ENCODE measurements around the gene AGPAT1. TPM values are rescaled to one million over a fixed set of nuclear protein-coding genes. Genes with fewer than 3 reads are reported as not detected.

Gene AGPAT1
- total RNA-seq, 5 donors from 2014 or later (not counting 1 experiment from before 2014, with no cell fraction given) = 23.5 to 34.6 (median 31.0) TPM

GRCh38 chr6:32202186-32202585 is 26.3 kb upstream of the AGPAT1 start:
- peaks cover 0 to 3% of the 10 kb centered on the region in 2 experiments for H3K4me1 ChIP-seq (ENCODE audit: control insufficient read depth in 1 of 2, extremely low read depth in 1 of 2, insufficient read depth in 2 of 2, low read length in 2 of 2)
- ChIA-PET POLR2A (no interaction called here), CTCF (no interaction called here)
- H3K27me3 Mint-ChIP-seq = peaks cover 0 to 2% of the 10 kb centered on the region in 2 donors
- ATAC-seq (replicated peaks in 1 of 4) (no peak), DNase-seq (no peak)
- no peak overlapping the region for H3K27ac Mint-ChIP-seq
- H3K36me3 ChIP-seq (ENCODE audit: control insufficient read depth in 2 of 2, extremely low read depth in 1 of 2, insufficient read depth in 1 of 2, low read length in 1 of 2) = no peaks in the 10 kb centered on the region
- peaks cover 0 to 31% of the 10 kb centered on the region in 2 experiments for H3K27me3 ChIP-seq (replicated peaks in 1 of 2; ENCODE audit: control insufficient read depth in 2 of 2, extremely low read depth in 1 of 2, insufficient read depth in 2 of 2, low read length in 1 of 2)
- no peak overlapping the region for H3K4me3 ChIP-seq (ENCODE audit: control insufficient read depth in 1 of 2, extremely low read depth in 1 of 2, low read length in 1 of 2)
- WGBS (ENCODE audit: insufficient coverage) = 59% methylated on average over 6 of the region's 9 CpGs
- H3K27ac ChIP-seq (ENCODE audit: low read length) = no peak overlapping the region
- no peaks in the 10 kb centered on the region for H3K4me1 Mint-ChIP-seq
- no peaks in the 10 kb centered on the region for H3K9me3 ChIP-seq
- no peaks in the 10 kb centered on the region for H3K9me3 Mint-ChIP-seq
- no peaks in the 10 kb centered on the region for H3K36me3 Mint-ChIP-seq
- H3K4me3 Mint-ChIP-seq = no peak overlapping the region

GRCh38 chr6:32200711-32201475 is 25.0 kb upstream of the AGPAT1 start:
- H3K4me1 ChIP-seq (ENCODE audit: control insufficient read depth in 1 of 2, extremely low read depth in 1 of 2, insufficient read depth in 2 of 2, low read length in 2 of 2) = peaks cover 5 to 14% of the 10 kb centered on the region in 2 experiments
- Mint-ChIP-seq H3K9me3 (no peaks in the 10 kb centered on the region), H3K4me3 (no peak overlapping the region), H3K27me3 (peaks cover 0 to 2% of the 10 kb centered on the region in 2 donors), H3K36me3 (no peaks in the 10 kb centered on the region), H3K4me1 (peaks cover 5 to 6% (median 6%) of the 10 kb centered on the region in 3 donors), H3K27ac (no peak overlapping the region)
- no peaks in the 10 kb centered on the region for H3K36me3 ChIP-seq (ENCODE audit: control insufficient read depth in 2 of 2, extremely low read depth in 1 of 2, insufficient read depth in 1 of 2, low read length in 1 of 2)
- H3K27me3 ChIP-seq (replicated peaks in 1 of 2; ENCODE audit: control insufficient read depth in 2 of 2, extremely low read depth in 1 of 2, insufficient read depth in 2 of 2, low read length in 1 of 2) = peaks cover 0 to 31% of the 10 kb centered on the region in 2 experiments
- CTCF ChIA-PET = no interaction called here
- DNase-seq (no peak), ATAC-seq (replicated peaks in 1 of 4) (no peak)
- 80% methylated on average over 12 of the region's 13 CpGs for WGBS (ENCODE audit: insufficient coverage)
- POLR2A ChIA-PET = no interaction called here
- no peak overlapping the region for H3K4me3 ChIP-seq (ENCODE audit: control insufficient read depth in 1 of 2, extremely low read depth in 1 of 2, low read length in 1 of 2)
- H3K9me3 ChIP-seq = no peaks in the 10 kb centered on the region
- no peak overlapping the region for H3K27ac ChIP-seq (ENCODE audit: low read length)

- Histone ChIP-seq H3K4me1 (ENCODE audit: control insufficient read depth in 1 of 2, extremely low read depth in 1 of 2, insufficient read depth in 2 of 2, low read length in 2 of 2) (peaks cover 18 to 30% of the 10 kb centered on the region in 2 experiments), H3K36me3 (ENCODE audit: control insufficient read depth in 2 of 2, extremely low read depth in 1 of 2, insufficient read depth in 1 of 2, low read length in 1 of 2) (no peaks in the 10 kb centered on the region), H3K27me3 (replicated peaks in 1 of 2; ENCODE audit: control insufficient read depth in 2 of 2, extremely low read depth in 1 of 2, insufficient read depth in 2 of 2, low read length in 1 of 2) (peaks cover 0 to 26% of the 10 kb centered on the region in 2 experiments), H3K4me3 (ENCODE audit: control insufficient read depth in 1 of 2, extremely low read depth in 1 of 2, low read length in 1 of 2) (no peak overlapping the region), H3K9me3 (no peaks in the 10 kb centered on the region), H3K27ac (ENCODE audit: low read length) (no peak overlapping the region)
- H3K4me1 Mint-ChIP-seq = peaks cover 21 to 23% (median 22%) of the 10 kb centered on the region in 3 donors
- no peaks in the 10 kb centered on the region for H3K36me3 Mint-ChIP-seq
- H3K9me3 Mint-ChIP-seq = no peaks in the 10 kb centered on the region
- no peak overlapping the region for H3K27ac Mint-ChIP-seq
- H3K27me3 Mint-ChIP-seq = peaks cover 0 to 2% of the 10 kb centered on the region in 2 donors
- ATAC-seq (replicated peaks in 1 of 4) = no peak
- 93% methylated on average over 16 of the region's 17 CpGs for WGBS (ENCODE audit: insufficient coverage)
- no peak overlapping the region for H3K4me3 Mint-ChIP-seq
- CTCF ChIA-PET = no interaction called here
- POLR2A ChIA-PET = no interaction called here
- no peak for DNase-seq
Observed at GRCh38 chr6:32198866-32199265, 23.0 kb upstream of the AGPAT1 start.

GRCh38 chr6:32198345-32198696 is 22.4 kb upstream of the AGPAT1 start:
- CTCF ChIA-PET = interaction anchor here in 1 of 2 donors (0.7 kb wide), 1 partner anchor 990 kb away, joined by 17 read pairs; no protein-coding TSS in a partner anchor

GRCh38 chr6:32196682-32197616 is 21.1 kb upstream of the AGPAT1 start:
- H3K4me3 Mint-ChIP-seq = peak overlapping the region; percentile 95 to 97 (median 95)
- ATAC-seq (replicated peaks in 1 of 4) = no peak
- 84% methylated on average over 17 of the region's 28 CpGs for WGBS (ENCODE audit: insufficient coverage)
- no peaks in the 10 kb centered on the region for H3K36me3 ChIP-seq (ENCODE audit: control insufficient read depth in 2 of 2, extremely low read depth in 1 of 2, insufficient read depth in 1 of 2, low read length in 1 of 2)
- H3K9me3 Mint-ChIP-seq = no peaks in the 10 kb centered on the region
- H3K4me3 ChIP-seq (ENCODE audit: control insufficient read depth in 1 of 2, extremely low read depth in 1 of 2, low read length in 1 of 2) = peak overlapping the region; percentile 87 to 91
- peaks cover 0 to 2% of the 10 kb centered on the region in 2 donors for H3K27me3 Mint-ChIP-seq
- H3K4me1 Mint-ChIP-seq = peaks cover 27 to 35% (median 31%) of the 10 kb centered on the region in 3 donors
- peaks cover 24 to 43% of the 10 kb centered on the region in 2 experiments for H3K4me1 ChIP-seq (ENCODE audit: control insufficient read depth in 1 of 2, extremely low read depth in 1 of 2, insufficient read depth in 2 of 2, low read length in 2 of 2)
- H3K36me3 Mint-ChIP-seq = peaks cover under 1% of the 10 kb centered on the region
- H3K27ac Mint-ChIP-seq = peak overlapping the region; percentile 99
- peak in 2 of 35 experiments; percentile 20 to 35 for DNase-seq
- H3K27me3 ChIP-seq (replicated peaks in 1 of 2; ENCODE audit: control insufficient read depth in 2 of 2, extremely low read depth in 1 of 2, insufficient read depth in 2 of 2, low read length in 1 of 2) = peaks cover 0 to 16% of the 10 kb centered on the region in 2 experiments
- POLR2A ChIA-PET = interaction anchor here (0.6 to 0.9 kb wide), 4 partner anchors 62 to 775 kb away, joined by 3 to 6 read pairs (median 5); no protein-coding TSS in a partner anchor
- no peaks in the 10 kb centered on the region for H3K9me3 ChIP-seq
- H3K27ac ChIP-seq (ENCODE audit: low read length) = peak overlapping the region; percentile 98
- CTCF ChIA-PET = interaction anchor here in 1 of 2 donors (0.6 kb wide), 1 partner anchor 48 kb away, joined by 3 read pairs; no protein-coding TSS in a partner anchor

More at GRCh38 chr6:32198345-32198696, 22.4 kb upstream of the AGPAT1 start:
- WGBS (ENCODE audit: insufficient coverage) = no CpG with 5 or more reads among the region's 3 CpGs
- peaks cover 0 to 21% of the 10 kb centered on the region in 2 experiments for H3K27me3 ChIP-seq (replicated peaks in 1 of 2; ENCODE audit: control insufficient read depth in 2 of 2, extremely low read depth in 1 of 2, insufficient read depth in 2 of 2, low read length in 1 of 2)
- H3K36me3 ChIP-seq (ENCODE audit: control insufficient read depth in 2 of 2, extremely low read depth in 1 of 2, insufficient read depth in 1 of 2, low read length in 1 of 2) = no peaks in the 10 kb centered on the region
- peaks cover 0 to 2% of the 10 kb centered on the region in 2 donors for H3K27me3 Mint-ChIP-seq
- no peaks in the 10 kb centered on the region for H3K36me3 Mint-ChIP-seq
- peaks cover 24 to 35% of the 10 kb centered on the region in 2 experiments for H3K4me1 ChIP-seq (ENCODE audit: control insufficient read depth in 1 of 2, extremely low read depth in 1 of 2, insufficient read depth in 2 of 2, low read length in 2 of 2)
- H3K9me3 ChIP-seq = no peaks in the 10 kb centered on the region
- H3K4me1 Mint-ChIP-seq = peaks cover 26 to 28% (median 27%) of the 10 kb centered on the region in 3 donors
- no peak overlapping the region for H3K4me3 ChIP-seq (ENCODE audit: control insufficient read depth in 1 of 2, extremely low read depth in 1 of 2, low read length in 1 of 2)
- H3K4me3 Mint-ChIP-seq = peak overlapping the region in 1 of 3 donors; percentile 24
- POLR2A ChIA-PET = no interaction called here
- peak overlapping the region in 1 of 2 donors; percentile 52 for H3K27ac Mint-ChIP-seq
- H3K9me3 Mint-ChIP-seq = no peaks in the 10 kb centered on the region
- H3K27ac ChIP-seq (ENCODE audit: low read length) = no peak overlapping the region
- ATAC-seq (replicated peaks in 1 of 4) = no peak
- no peak for DNase-seq
